Measurements from ENCODE around the gene PATZ1.

PATZ1 gene

GRCh38 chr22:31341386-31342088, 4.6 kb downstream of the PATZ1 start:
- no peak for DNase-seq (ENCODE audit: low spot score)
- TF ChIP-seq CTCF (IDR thresholded peaks at IDR 0.05; ENCODE audit: extremely low read depth, missing control alignments), result no peak

GRCh38 chr22:31340765-31341247, 5.3 kb downstream of the PATZ1 start:
- no peak for TF ChIP-seq CTCF (IDR thresholded peaks at IDR 0.05; ENCODE audit: extremely low read depth, missing control alignments)
- DNase-seq (ENCODE audit: low spot score), result no peak

- TF ChIP-seq CTCF (IDR thresholded peaks at IDR 0.05; ENCODE audit: extremely low read depth, missing control alignments), result no peak
- no peak for DNase-seq (ENCODE audit: low spot score)
These were observed 5.8 kb downstream of the PATZ1 start for GRCh38 chr22:31340360-31340759.

GRCh38 chr22:31339148-31339832, 6.9 kb downstream of the PATZ1 start:
- no peak for TF ChIP-seq CTCF (IDR thresholded peaks at IDR 0.05; ENCODE audit: extremely low read depth, missing control alignments)
- DNase-seq (ENCODE audit: low spot score), result no peak

GRCh38 chr22:31337178-31337577, 9.0 kb downstream of the PATZ1 start:
- TF ChIP-seq CTCF (IDR thresholded peaks at IDR 0.05; ENCODE audit: extremely low read depth, missing control alignments), result no peak
- DNase-seq (ENCODE audit: low spot score), result no peak

- TF ChIP-seq CTCF (IDR thresholded peaks at IDR 0.05; ENCODE audit: extremely low read depth, missing control alignments), result no peak
- DNase-seq (ENCODE audit: low spot score), result no peak
These were observed 11.8 kb downstream of the PATZ1 start for GRCh38 chr22:31334329-31334728.

- DNase-seq (ENCODE audit: low spot score), result no peak
- no peak for TF ChIP-seq CTCF (IDR thresholded peaks at IDR 0.05; ENCODE audit: extremely low read depth, missing control alignments)
These were observed 12.5 kb downstream of the PATZ1 start for GRCh38 chr22:31333641-31334040.

Measured in GM20000 (cell line).